HS-27A (cell line): Measurements from ENCODE around the gene BPIFB2.

ENCODE experiments used
- DNase-seq: peaks from one replicate; pipeline ENCODE4 v3.0.0-alpha.2; 2012; ENCODE audit warnings: low read depth, missing footprints

BPIFB2 gene

DNA sequence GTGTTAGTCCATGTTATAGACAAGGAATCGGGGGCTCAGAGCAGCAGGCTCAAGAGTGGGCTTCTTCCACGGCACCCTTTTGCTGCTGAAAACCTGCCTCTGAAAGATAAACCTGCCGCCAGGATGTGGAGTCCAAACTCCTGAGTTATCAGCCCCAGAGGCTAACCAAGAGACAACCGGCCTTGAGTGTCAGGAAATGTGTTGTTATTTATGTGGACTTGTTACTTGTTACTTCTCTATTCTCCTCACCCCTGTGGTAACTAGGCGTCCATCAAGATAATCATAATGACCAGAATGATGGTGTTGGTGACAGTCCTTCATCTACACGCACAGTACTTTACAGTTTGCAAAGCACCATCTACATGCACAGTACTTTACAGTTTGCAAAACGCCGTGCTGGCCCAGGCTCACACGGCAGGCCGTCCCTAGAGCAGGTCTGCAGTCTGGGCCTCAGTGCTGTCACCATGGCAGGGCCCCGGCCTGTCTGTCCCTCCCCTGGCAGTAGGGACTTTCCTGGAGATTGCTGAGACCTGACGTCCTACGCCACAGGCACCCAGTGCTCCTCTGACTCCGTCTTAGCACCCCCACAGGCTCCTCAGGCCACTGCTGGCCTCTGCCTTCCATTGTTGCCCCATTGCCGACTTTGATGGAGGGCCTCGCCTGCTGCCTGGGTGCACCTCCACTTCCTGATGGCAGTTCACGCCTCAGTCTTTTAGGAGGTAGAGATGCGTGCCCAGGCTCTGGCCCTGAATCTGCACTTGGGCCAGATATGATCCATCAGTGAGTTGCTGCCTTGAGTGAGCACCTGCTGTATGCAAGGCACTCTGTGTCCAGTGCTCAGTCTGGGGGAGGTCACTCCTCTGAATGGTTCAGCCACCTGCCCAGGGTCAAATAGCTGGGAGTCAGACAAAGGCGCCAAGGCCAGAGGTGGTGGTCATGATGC is 62.9 kb downstream of the BPIFB2 start:
- DNase-seq, result no peak

DNA sequence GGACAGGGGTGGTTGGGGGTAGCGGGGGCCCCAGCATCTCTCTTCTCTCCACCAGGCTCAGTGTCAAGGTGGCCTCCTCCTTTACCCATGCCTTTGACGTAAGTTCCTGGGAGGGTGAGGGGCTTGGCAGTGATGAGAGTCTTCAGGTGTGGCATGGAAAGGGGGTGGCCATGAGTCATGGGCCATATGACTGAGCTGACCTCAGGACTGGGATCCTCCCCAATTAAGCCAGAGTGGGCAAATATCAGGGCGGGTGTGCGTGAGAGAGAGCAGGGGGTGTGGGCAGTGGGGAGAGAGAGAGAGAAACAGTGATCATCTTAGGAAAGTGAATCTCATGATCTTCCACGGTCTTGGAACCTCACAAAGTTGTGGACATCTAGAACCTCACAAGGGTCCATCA is 63.7 kb downstream of the BPIFB2 start:
- no peak for DNase-seq

DNA sequence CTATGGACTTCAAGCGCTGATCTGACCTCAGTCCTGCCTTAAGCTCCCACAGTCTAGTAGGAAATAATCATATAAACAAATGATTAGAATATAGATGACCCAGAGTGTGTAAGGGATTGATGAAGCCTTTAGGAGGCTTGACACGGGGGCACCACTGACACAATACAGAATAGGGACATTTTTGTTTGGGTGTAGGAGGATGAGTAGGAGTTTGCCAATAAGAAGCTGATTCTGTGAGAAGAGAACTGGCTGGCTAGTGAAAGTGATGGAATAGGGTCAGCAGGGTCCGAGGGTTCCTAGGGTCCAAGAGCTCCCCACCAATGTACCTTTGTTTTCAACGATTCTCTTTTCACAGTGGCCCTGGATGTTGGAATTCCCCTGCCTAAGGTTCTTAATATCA is 64.9 kb downstream of the BPIFB2 start:
- DNase-seq, result no peak

DNA sequence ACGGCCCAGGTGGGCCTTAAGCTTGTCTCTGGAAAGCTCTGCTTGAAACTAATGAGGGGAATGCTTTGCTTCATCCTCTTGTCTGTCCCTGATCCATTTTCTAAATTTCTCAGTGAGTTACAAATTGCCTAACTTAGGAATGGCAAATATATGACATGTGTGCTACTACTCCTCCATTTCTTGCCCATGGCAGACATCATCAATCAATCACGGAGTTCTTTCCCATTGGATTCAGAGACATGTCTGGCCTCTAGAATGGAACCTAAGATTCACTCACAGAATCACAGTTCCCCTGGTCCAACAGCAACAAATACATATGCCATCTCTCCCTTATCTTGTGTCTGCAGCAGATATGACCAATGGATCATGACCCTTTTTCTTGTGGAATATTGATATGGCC is 65.3 kb downstream of the BPIFB2 start:
- no peak for DNase-seq
